OCI-LY3 (cell line): ENCODE data around the gene GPR162.

Experiments used
- H2AFZ ChIP-seq: fragments of 200-600, 300-600 bp; shearing (Covaris generic); 2 replicates; pipeline ENCODE4 v1.6.0; 2014; ENCODE audit warnings: antibody characterized with exemption, low read depth, low read length
- H3K27ac ChIP-seq: fragments of 200-600, 300-600 bp; sonication (generic); 2 replicates; pipeline ENCODE4 v1.5.1; 2014; ENCODE audit warnings: mild to moderate bottlenecking, low read length, moderate library complexity, mixed read lengths
- H3K27me3 ChIP-seq: fragments of 200-600, 300-600 bp; sonication (generic); 2 replicates; pipeline ENCODE4 v1.6.1; 2014; ENCODE audit warnings: low read depth, low read length, mixed read lengths
- H3K36me3 ChIP-seq: fragments of 200-600, 300-600 bp; sonication (generic); replicated peaks from 2 replicates; pipeline ENCODE3; 2014; ENCODE audit warnings: low read depth, low read length, mixed read lengths
- H3K4me1 ChIP-seq: fragments of 300-600, 200-600 bp; sonication (generic); 2 replicates; pipeline ENCODE4 v1.6.1; 2014; ENCODE audit warnings: low read length, mixed read lengths
- H3K4me2 ChIP-seq: fragments of 200-600, 300-600 bp; sonication (generic); 2 replicates; pipeline ENCODE4 v1.6.1; 2014; ENCODE audit warnings: low read length, mixed read lengths
- H3K4me3 ChIP-seq: fragments of 300-600, 200-600 bp; sonication (generic); 2 replicates; pipeline ENCODE4 v1.5.1; 2014; ENCODE audit warnings: antibody characterized with exemption, mild to moderate bottlenecking, low read length, moderate library complexity
- H3K79me2 ChIP-seq: fragments of 300-600, 200-600 bp; shearing (Covaris generic); 2 replicates; pipeline ENCODE4 v1.6.1; 2014; ENCODE audit warnings: mild to moderate bottlenecking, low read length, mixed read lengths
- H3K9ac ChIP-seq: fragments of 300-600, 200-600 bp; shearing (Covaris generic); 2 replicates; pipeline ENCODE4 v1.6.0; 2014; ENCODE audit warnings: mild to moderate bottlenecking, low read length, moderate library complexity
- H3K9me3 ChIP-seq: fragments of 200-600, 300-600 bp; shearing (Covaris generic); 2 replicates; pipeline ENCODE4 v1.6.1; 2014; ENCODE audit warnings: low read length, mixed read lengths; ENCODE audit not compliant: insufficient read depth
- H4K20me1 ChIP-seq: fragments of 200-600, 300-600 bp; sonication (generic); 2 replicates; pipeline ENCODE4 v1.6.1; 2016; ENCODE audit warnings: low read length, mixed read lengths; ENCODE audit not compliant: insufficient read depth
- CTCF ChIP-seq: fragments of 200-600, 300-600 bp; sonication (generic); IDR thresholded peaks from 2 replicates; pipeline ENCODE4 v1.5.1; 2014; ENCODE audit warnings: antibody characterized with exemption, low read length, low read depth
- EZH2phosphoT487 ChIP-seq: fragments of 200-600 bp; shearing (Covaris generic); IDR thresholded peaks from 2 replicates; pipeline ENCODE4 v1.6.1; 2018; ENCODE audit warnings: antibody characterized with exemption, mixed run types, low read depth

GPR162 gene

GRCh38 chr12:6788972-6789924 lies 32.4 kb upstream of the GPR162 start, which contains the start of gene CD4:
Gene CD4 (plus strand): TSS chr12:6789528. CDS start chr12:6800139, 10,611 bp downstream.
- no peaks in the 10 kb centered on the region for H3K9me3 ChIP-seq
- H3K79me2 ChIP-seq, result no peaks in the 10 kb centered on the region
- no peaks in the 10 kb centered on the region for H4K20me1 ChIP-seq
- no peak within 1 kb of the TSS for H3K4me3 ChIP-seq
- no peak within 1 kb of the TSS for H3K4me2 ChIP-seq
- H3K36me3 ChIP-seq, result no peaks in the 10 kb centered on the region
- no peak within 1 kb of the TSS for H3K27ac ChIP-seq
- no peaks in the 10 kb centered on the region for H3K27me3 ChIP-seq
- H3K9ac ChIP-seq, result no peak within 1 kb of the TSS
- H3K4me1 ChIP-seq, result peaks cover 24% of the 10 kb centered on the region
- no peak within 1 kb of the TSS for H2AFZ ChIP-seq
- no peak for TF ChIP-seq EZH2phosphoT487
- no peak for TF ChIP-seq CTCF

GRCh38 chr12:6790496-6791150 lies 31.0 kb upstream of the GPR162 start:
- Histone ChIP-seq H3K79me2 (no peaks in the 10 kb centered on the region), H3K4me1 (peaks cover 15% of the 10 kb centered on the region), H3K9me3 (no peaks in the 10 kb centered on the region), H2AFZ (no peak overlapping the region), H3K9ac (no peak overlapping the region), H3K27ac (no peak overlapping the region), H4K20me1 (no peaks in the 10 kb centered on the region), H3K4me3 (no peak overlapping the region), H3K4me2 (no peak overlapping the region), H3K36me3 (no peaks in the 10 kb centered on the region), H3K27me3 (no peaks in the 10 kb centered on the region)
- TF ChIP-seq EZH2phosphoT487 (no peak), CTCF (no peak)

- Histone ChIP-seq H3K36me3 (no peaks in the 10 kb centered on the region), H2AFZ (peak overlapping the region; percentile 92), H3K9me3 (no peaks in the 10 kb centered on the region), H4K20me1 (no peaks in the 10 kb centered on the region), H3K27me3 (no peaks in the 10 kb centered on the region), H3K4me1 (peaks cover 15% of the 10 kb centered on the region), H3K79me2 (no peaks in the 10 kb centered on the region), H3K9ac (no peak overlapping the region; the same call in 1 of the 2 replicates), H3K4me2 (peak overlapping the region; percentile 41; the same call in 1 of the 2 replicates), H3K27ac (no peak overlapping the region), H3K4me3 (no peak overlapping the region)
- TF ChIP-seq CTCF, result no peak
- TF ChIP-seq EZH2phosphoT487, result no peak
Measured at GRCh38 chr12:6791931-6792520, 29.6 kb upstream of the GPR162 start.
